HepG2 (cell line): Measurements from ENCODE around the gene ABCD1. TPM values are rescaled to one million over a fixed set of nuclear protein-coding genes. Genes with fewer than 3 reads are reported as not detected.

Experiments used
- HDAC1 ChIP-seq: sonication (generic); formaldehyde crosslinking; IDR thresholded peaks from 2 replicates; pipeline ENCODE4 v1.5.1; 2020; ENCODE audit warnings: mild to moderate bottlenecking, missing genetic modification reagents
- HDAC2 ChIP-seq: sonication (generic); formaldehyde crosslinking; IDR thresholded peaks from 2 replicates; pipeline ENCODE4 v1.4.0; 2020; ENCODE audit warnings: missing genetic modification reagents
- MBD4 ChIP-seq: IDR thresholded peaks from 2 replicates; pipeline ENCODE4 v1.6.1; 2012; ENCODE audit warnings: low read length, inconsistent platforms, borderline replicate concordance
- MED1 ChIP-seq: sonication (generic); formaldehyde crosslinking; IDR thresholded peaks from 2 replicates; pipeline ENCODE4 v1.4.0; 2020; ENCODE audit warnings: missing genetic modification reagents
- PAXIP1 ChIP-seq: sonication (generic); formaldehyde crosslinking; conservative IDR thresholded peaks from 2 replicates; pipeline ENCODE4 v1.4.0; 2020; ENCODE audit warnings: mild to moderate bottlenecking, missing genetic modification reagents, moderate library complexity
- POGK ChIP-seq: sonication (generic); formaldehyde crosslinking; conservative IDR thresholded peaks from 2 replicates; pipeline ENCODE4 v1.8.0; 2022; ENCODE audit warnings: mild to moderate bottlenecking, moderate library complexity, missing genetic modification reagents
- POLR2A ChIP-seq, 2 experiments: IDR thresholded peaks; 2 replicates each; pipeline ENCODE4 v1.6.1; 2011; ENCODE audit warnings: low read depth in 2 of 2, low read length in 2 of 2, mild to moderate bottlenecking in 1 of 2, moderate library complexity in 1 of 2; ENCODE audit not compliant: insufficient read depth in 1 of 2
- RAD21 ChIP-seq: fragments of 450-650 bp; formaldehyde crosslinking; IDR thresholded peaks from 2 replicates; pipeline ENCODE4 v1.5.0; 2020; ENCODE audit warnings: mild to moderate bottlenecking
- SAP130 ChIP-seq: IDR thresholded peaks from 2 replicates; pipeline ENCODE4 v1.6.1; 2016; ENCODE audit warnings: low read depth
- U2AF1 ChIP-seq: fragments of 200-400 bp; formaldehyde crosslinking; optimal IDR thresholded peaks from 2 replicates; pipeline ENCODE3; 2017; ENCODE audit warnings: mild to moderate bottlenecking, low read depth, low read length
- ZNF263 ChIP-seq: sonication (generic); formaldehyde crosslinking; IDR thresholded peaks from 2 replicates; pipeline ENCODE4 v1.4.0; 2020; ENCODE audit warnings: missing genetic modification reagents
- ZNF296 ChIP-seq: sonication (generic); formaldehyde crosslinking; conservative IDR thresholded peaks from 2 replicates; pipeline ENCODE4 v1.5.0; 2020; ENCODE audit warnings: mild to moderate bottlenecking, missing genetic modification reagents
- ZNF503 ChIP-seq: sonication (generic); formaldehyde crosslinking; IDR thresholded peaks from 2 replicates; pipeline ENCODE4 v1.4.0; 2020; ENCODE audit warnings: missing genetic modification reagents
- ZSCAN12 ChIP-seq: sonication (generic); formaldehyde crosslinking; IDR thresholded peaks from 2 replicates; pipeline ENCODE4 v1.9.0; 2021; ENCODE audit warnings: mild to moderate bottlenecking, missing genetic modification reagents
- ZSCAN5A ChIP-seq: sonication (generic); formaldehyde crosslinking; IDR thresholded peaks from 2 replicates; pipeline ENCODE4 v1.8.0; 2022; ENCODE audit warnings: mild to moderate bottlenecking, missing genetic modification reagents, borderline replicate concordance
- polyA plus RNA-seq, 8 experiments: library from polyadenylated mRNA; depleted of rRNA in 3 of 8; stranded (reverse) in 7 of 8; unstranded in 1 of 8; fragments of >200 nt; fragmentation: Illumina TruSeq in 4 of 8; extraction: Trizol in 4 of 8; gene quantifications; 2 replicates each; pipeline versions ENCODE4 v1.2.1 to v1.2.3, GENCODE V29; 2011 to 2016; ENCODE audit warnings: low read depth in 4 of 8, missing spikeins in 1 of 8, mixed read lengths in 1 of 8; ENCODE audit not compliant: insufficient read depth in 1 of 8
- total RNA-seq, 5 experiments: library from RNA; depleted of rRNA; stranded (reverse); fragments of >200 nt; fragmentation: Illumina TruSeq; extraction: Trizol; gene quantifications; 2 replicates each; pipeline ENCODE4 v1.2.3, GENCODE V29; 2016; ENCODE audit warnings: low read depth in 1 of 5
- TF ChIP-seq, protein P1 (sequence below): sonication (generic); formaldehyde crosslinking; IDR thresholded peaks from 2 replicates; pipeline ENCODE4 v1.8.1; 2023; ENCODE audit warnings: mild to moderate bottlenecking, missing genetic modification reagents, borderline replicate concordance

Gene ABCD1
- total and polyA plus RNA-seq, 2 of the 13 experiments (the other 11 are each of a cell fraction or from before 2014, with no cell fraction given): 11.4 to 15.9 TPM

DNA sequence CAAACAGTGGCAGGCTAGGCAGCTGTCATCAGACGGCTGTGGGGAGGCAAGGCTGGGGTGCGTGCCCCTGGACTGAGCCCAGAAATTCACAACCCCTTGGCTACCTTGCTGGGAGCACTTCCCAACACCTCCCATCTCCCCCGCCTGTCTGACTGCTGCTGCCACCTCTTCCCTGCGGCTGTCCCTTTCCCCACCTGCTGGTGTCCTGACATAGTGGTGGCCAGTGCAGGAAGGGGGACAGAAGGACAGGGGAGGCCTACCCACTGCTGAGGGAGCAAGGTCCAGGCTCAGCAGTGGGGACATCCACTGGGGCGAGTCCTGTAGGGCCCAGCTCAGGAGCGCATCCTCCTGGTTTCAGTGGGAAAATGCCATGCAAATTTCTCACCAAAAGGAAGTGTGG, 3.4 kb downstream of the ABCD1 start (continued):
- TF ChIP-seq ZSCAN5A (CRISPR knock-in tag): no peak
- TF ChIP-seq POGK: 0 out of 2 replicates have a peak, but pooled peaks have one; percentile 21
- peak; percentile 51; the same call in 1 of the 2 replicates for TF ChIP-seq PAXIP1 (CRISPR knock-in tag)
- peak; percentile 41; the same call in 1 of the 2 replicates for TF ChIP-seq SAP130 (CRISPR knock-in tag)
- TF ChIP-seq MED1 (CRISPR knock-in tag): peak; percentile 37; the same call in 1 of the 2 replicates
- TF ChIP-seq, protein P1, sequence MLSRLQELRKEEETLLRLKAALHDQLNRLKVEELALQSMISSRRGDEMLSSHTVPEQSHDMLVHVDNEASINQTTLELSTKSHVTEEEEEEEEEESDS (CRISPR knock-in tag): no peak
- 0 out of 4 replicates have a peak, but pooled peaks of 1 of the 2 experiments have one; percentile 19 for TF ChIP-seq POLR2A (IDR thresholded peaks at IDR 0.05; ENCODE audit: insufficient read depth in 1 of 2, low read depth in 2 of 2, low read length in 2 of 2)
- TF ChIP-seq HDAC1 (CRISPR knock-in tag): peak; percentile 43; the same call in 1 of the 2 replicates
- no peak for TF ChIP-seq ZNF296 (CRISPR knock-in tag)
- TF ChIP-seq ZSCAN12 (CRISPR knock-in tag): no peak
- peak; percentile 26 for TF ChIP-seq U2AF1
- TF ChIP-seq ZNF503 (CRISPR knock-in tag): no peak
- TF ChIP-seq ZNF263 (CRISPR knock-in tag): 0 out of 2 replicates have a peak, but pooled peaks have one; percentile 19
- TF ChIP-seq RAD21 (CRISPR knock-in tag): peak; percentile 15; the same call in 1 of the 2 replicates
- TF ChIP-seq HDAC2 (CRISPR knock-in tag): 0 out of 2 replicates have a peak, but pooled peaks have one; percentile 31
- no peak for TF ChIP-seq MBD4
